Hepatocyte (in vitro differentiated cells): ENCODE measurements around the gene RAB33B. TPM values are rescaled to one million over a fixed set of nuclear protein-coding genes. Genes with fewer than 3 reads are reported as not detected.

Experiments
- DNase-seq: peaks from one replicate; pipeline ENCODE4 v3.0.0-alpha.2; 2016; ENCODE audit warnings: low spot score
- H2AFZ ChIP-seq: fragments of 200-600 bp; sonication (generic); 2 replicates; pipeline ENCODE4 v1.6.0; 2016; ENCODE audit warnings: antibody characterized with exemption, mild to moderate bottlenecking
- H3K27ac ChIP-seq: fragments of 200-600 bp; sonication (generic); 2 replicates; pipeline ENCODE4 v1.5.1; 2016; ENCODE audit warnings: mild to moderate bottlenecking
- H3K27me3 ChIP-seq: fragments of 200-600 bp; sonication (generic); 2 replicates; pipeline ENCODE4 v1.6.1; 2016
- H3K36me3 ChIP-seq: fragments of 200-600 bp; sonication (generic); replicated peaks from 2 replicates; pipeline ENCODE4 v1.5.1; 2016; ENCODE audit warnings: low read depth; ENCODE audit not compliant: insufficient read depth
- H3K4me1 ChIP-seq: fragments of 200-600 bp; sonication (generic); 2 replicates; pipeline ENCODE4 v1.5.1; 2016; ENCODE audit warnings: mild to moderate bottlenecking, moderate library complexity; ENCODE audit not compliant: insufficient read depth
- H3K4me2 ChIP-seq: fragments of 200-600 bp; sonication (generic); 2 replicates; pipeline ENCODE4 v1.6.0; 2016
- H3K4me3 ChIP-seq: fragments of 200-600 bp; sonication (generic); 2 replicates; pipeline ENCODE4 v1.5.1; 2016; ENCODE audit warnings: mild to moderate bottlenecking
- H3K79me2 ChIP-seq: fragments of 200-600 bp; sonication (generic); 2 replicates; pipeline ENCODE4 v1.6.0; 2017; ENCODE audit warnings: mild to moderate bottlenecking
- H3K9me2 ChIP-seq: fragments of 200-600 bp; sonication (generic); replicated peaks from 2 replicates; pipeline ENCODE4 v1.6.0; 2017; ENCODE audit warnings: mild to moderate bottlenecking; ENCODE audit not compliant: insufficient read depth
- H3K9me3 ChIP-seq: fragments of 200-600 bp; sonication (generic); 2 replicates; pipeline ENCODE4 v1.5.1; 2016; ENCODE audit warnings: low read depth, mild to moderate bottlenecking
- H4K20me1 ChIP-seq: fragments of 200-600 bp; sonication (generic); 2 replicates; pipeline ENCODE4 v1.6.0; 2016; ENCODE audit warnings: mild to moderate bottlenecking; ENCODE audit not compliant: insufficient read depth, poor library complexity, severe bottlenecking
- EZH2 ChIP-seq: fragments of 200-600 bp; sonication (generic); IDR thresholded peaks from 2 replicates; pipeline ENCODE4 v1.6.1; 2016; ENCODE audit warnings: antibody characterized with exemption, mild to moderate bottlenecking, borderline replicate concordance
- EZH2phosphoT487 ChIP-seq: fragments of 200-600 bp; sonication (generic); IDR thresholded peaks from one replicate; pipeline ENCODE4 v1.6.1; 2018; ENCODE audit warnings: antibody characterized with exemption, mild to moderate bottlenecking, low read depth, moderate library complexity; ENCODE audit not compliant: unreplicated experiment, severe bottlenecking
- WGBS: methylation state at CpG from one replicate; pipeline ENCODE4 v1.1.6; 2016; ENCODE audit warnings: low lambda C conversion rate; ENCODE audit errors: missing lambda C conversion rate; 5-methylcytosine and 5-hydroxymethylcytosine counted together
- polyA plus RNA-seq: library from polyadenylated mRNA; unstranded; fragments of >200 nt; fragmentation: Nextera tagmentation; extraction: Ambion mirVana; gene quantifications from 2 replicates; pipeline ENCODE4 v1.2.1, GENCODE V29; 2016
- small RNA-seq: library from RNA; depleted of rRNA; stranded (forward); fragments of <200 nt; gene quantifications from one replicate; pipeline ENCODE3, GENCODE V24; 2014
- total RNA-seq: library from RNA; depleted of rRNA; stranded (reverse); fragments of >200 nt; gene quantifications from 2 replicates; pipeline ENCODE4 v1.2.3, GENCODE V29; 2014
- TF ChIP-seq, protein P1 (sequence below): fragments of 200-600 bp; sonication (generic); IDR thresholded peaks from 2 replicates; pipeline ENCODE4 v1.5.1; 2016; ENCODE audit warnings: antibody characterized with exemption, mild to moderate bottlenecking; ENCODE audit not compliant: poor library complexity

Gene RAB33B
- total and polyA plus RNA-seq, 2 experiments from 2014 or later: 4.5 to 13.5 TPM

DNA sequence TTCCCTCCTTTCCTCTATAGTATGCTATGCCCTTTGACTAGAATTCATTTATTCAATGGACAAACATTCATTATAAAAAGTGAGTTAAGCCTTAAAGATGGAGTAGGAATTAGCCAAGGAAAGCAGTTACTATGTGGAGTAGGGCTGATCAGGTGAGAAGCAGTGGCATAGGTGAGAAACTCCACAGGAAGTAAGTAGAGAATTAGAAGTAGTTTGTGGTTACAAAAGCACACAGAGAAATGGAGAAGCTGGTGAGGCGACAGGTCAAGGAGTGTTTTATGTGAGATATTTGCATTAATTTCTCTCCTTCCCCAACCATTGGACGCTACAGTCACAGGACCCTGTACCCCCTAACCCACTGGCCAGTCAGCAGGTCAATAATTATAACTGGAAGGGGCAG is 71.5 kb downstream of the RAB33B start:
- H3K79me2 ChIP-seq: no peaks in the 10 kb centered on the region
- H3K27me3 ChIP-seq: no peaks in the 10 kb centered on the region
- H3K27ac ChIP-seq: no peak overlapping the region
- H3K9me3 ChIP-seq: no peaks in the 10 kb centered on the region
- H3K4me1 ChIP-seq: no peaks in the 10 kb centered on the region
- H3K36me3 ChIP-seq: no peaks in the 10 kb centered on the region
- no peak overlapping the region for H3K4me3 ChIP-seq
- WGBS: 48% methylated on average over 2 of the region's 2 CpGs
- H4K20me1 ChIP-seq: no peaks in the 10 kb centered on the region
- no peak overlapping the region for H3K4me2 ChIP-seq
- DNase-seq: no peak
- no peaks in the 10 kb centered on the region for H3K9me2 ChIP-seq
- TF ChIP-seq, protein P1, sequence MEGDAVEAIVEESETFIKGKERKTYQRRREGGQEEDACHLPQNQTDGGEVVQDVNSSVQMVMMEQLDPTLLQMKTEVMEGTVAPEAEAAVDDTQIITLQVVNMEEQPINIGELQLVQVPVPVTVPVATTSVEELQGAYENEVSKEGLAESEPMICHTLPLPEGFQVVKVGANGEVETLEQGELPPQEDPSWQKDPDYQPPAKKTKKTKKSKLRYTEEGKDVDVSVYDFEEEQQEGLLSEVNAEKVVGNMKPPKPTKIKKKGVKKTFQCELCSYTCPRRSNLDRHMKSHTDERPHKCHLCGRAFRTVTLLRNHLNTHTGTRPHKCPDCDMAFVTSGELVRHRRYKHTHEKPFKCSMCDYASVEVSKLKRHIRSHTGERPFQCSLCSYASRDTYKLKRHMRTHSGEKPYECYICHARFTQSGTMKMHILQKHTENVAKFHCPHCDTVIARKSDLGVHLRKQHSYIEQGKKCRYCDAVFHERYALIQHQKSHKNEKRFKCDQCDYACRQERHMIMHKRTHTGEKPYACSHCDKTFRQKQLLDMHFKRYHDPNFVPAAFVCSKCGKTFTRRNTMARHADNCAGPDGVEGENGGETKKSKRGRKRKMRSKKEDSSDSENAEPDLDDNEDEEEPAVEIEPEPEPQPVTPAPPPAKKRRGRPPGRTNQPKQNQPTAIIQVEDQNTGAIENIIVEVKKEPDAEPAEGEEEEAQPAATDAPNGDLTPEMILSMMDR: no peak
- TF ChIP-seq EZH2 (no peak), EZH2phosphoT487 (no peak)
- H2AFZ ChIP-seq: no peak overlapping the region

Small RNA genes lying within 50 kb of the gene (small RNA-seq; reads per million reads assigned to genes)
- gene RF01225: not detected

Other genes starting within 250 kb of the RAB33B start
- 0.90 and 2.0 TPM in 2 replicates for gene MGARP, start 173.9 kb upstream of the RAB33B start, total RNA-seq
- 2.9 and 4.3 TPM in 2 replicates for gene MGARP, start 173.9 kb upstream of the RAB33B start, polyA plus RNA-seq
- 26.9 and 29.6 TPM in 2 replicates for gene NAA15, start 152.6 kb upstream of the RAB33B start, total RNA-seq
- gene NAA15, start 152.6 kb upstream of the RAB33B start, polyA plus RNA-seq: 15.3 and 25.6 TPM in 2 replicates
- gene NDUFC1, start 151.6 kb upstream of the RAB33B start, total RNA-seq: 62.1 and 77.7 TPM in 2 replicates
- 160 and 198 TPM in 2 replicates for gene NDUFC1, start 151.6 kb upstream of the RAB33B start, polyA plus RNA-seq
- 26.2 and 27.6 TPM in 2 replicates for gene SETD7, start 102.1 kb downstream of the RAB33B start, total RNA-seq
- 7.3 and 13.3 TPM in 2 replicates for gene SETD7, start 102.1 kb downstream of the RAB33B start, polyA plus RNA-seq
- gene MGST2, start 211.7 kb downstream of the RAB33B start, total RNA-seq: 82.4 and 88.5 TPM in 2 replicates
- 97.9 and 108 TPM in 2 replicates for gene MGST2, start 211.7 kb downstream of the RAB33B start, polyA plus RNA-seq